GM12878 (cell line): ENCODE data around the gene SLC43A3. TPM values are rescaled to one million over a fixed set of nuclear protein-coding genes. Genes with fewer than 3 reads are reported as not detected.

Experiments used
- ATAC-seq: fragments of 200-7000 bp; cut with Tn5 transposase; 3 replicates; pipeline ENCODE4 v1.9.1; 2020; ENCODE audit warnings: mild to moderate bottlenecking, moderate library complexity
- BruUV-seq: library from RNA; stranded (reverse); fragments of 400-500 nt; replicated peaks from 2 replicates; lab custom pipeline; 2021; lab: Mats Ljungman, UMichigan
- CTCF ChIA-PET: fragments of 300-600 bp; sonication (Branson Sonifier 250); formaldehyde crosslinking; extraction: SDS; loops from one replicate; lab custom pipeline; 2021; ENCODE audit warnings: inconsistent platforms; lab: Yijun Ruan, JAX
- POLR2A ChIA-PET: fragments of 350-600 bp; formaldehyde crosslinking; extraction: SDS; loops from one replicate; lab custom pipeline; 2021; ENCODE audit warnings: inconsistent platforms; lab: Charles Lee
- RAD21 ChIA-PET: fragments of 300-600 bp; sonication (Branson Sonifier 250); formaldehyde crosslinking; loops from one replicate; lab custom pipeline; 2023; ENCODE audit warnings: antibody characterized with exemption; ENCODE audit not compliant: unreplicated experiment; lab: Charles Lee
- SMC1A ChIA-PET: fragments of 300-600 bp; sonication (Branson Sonifier 250); formaldehyde crosslinking; loops from one replicate; lab custom pipeline; 2023; ENCODE audit not compliant: unreplicated experiment, uncharacterized antibody; lab: Charles Lee
- DNase-seq: peaks from one replicate; pipeline ENCODE4 v3.0.0-alpha.2; 2011; ENCODE audit warnings: low read depth, low spot score
- FAIRE-seq: peaks from 3 replicates; lab custom pipeline; 2011; peaks lifted over from hg19 to GRCh38; lab: Jason Lieb, UNC
- H2AFZ ChIP-seq: 2 replicates; pipeline ENCODE4 v1.6.0; 2011; ENCODE audit warnings: low read depth, low read length, control low read depth; ENCODE audit not compliant: control insufficient read depth
- H3K27ac ChIP-seq: 2 replicates; pipeline ENCODE4 v1.5.1; 2011; ENCODE audit warnings: control low read depth; ENCODE audit not compliant: control insufficient read depth, insufficient read depth
- H3K27me3 ChIP-seq, 2 experiments: replicated peaks in 1 of 2; 2 replicates each; pipeline versions ENCODE4 v1.6.0 to v1.6.1; 2011; ENCODE audit warnings: low read length in 1 of 2; ENCODE audit not compliant: control insufficient read depth in 2 of 2, insufficient read depth in 2 of 2
- H3K36me3 ChIP-seq, 2 experiments: 2 replicates each; pipeline ENCODE4 v1.5.1; 2011; ENCODE audit warnings: low read length in 1 of 2; ENCODE audit not compliant: control insufficient read depth in 2 of 2, insufficient read depth in 2 of 2
- H3K4me1 ChIP-seq: 2 replicates; pipeline ENCODE4 v1.6.1; 2011; ENCODE audit warnings: mild to moderate bottlenecking, low read length, moderate library complexity, mixed read lengths; ENCODE audit not compliant: control insufficient read depth, insufficient read depth
- H3K4me2 ChIP-seq: 2 replicates; pipeline ENCODE4 v1.6.0; 2011; ENCODE audit warnings: control low read depth; ENCODE audit not compliant: control insufficient read depth, insufficient read depth
- H3K4me3 ChIP-seq: fragments of 200-600 bp; sonication (generic); 2 replicates; pipeline ENCODE4 v1.5.1; 2016
- H3K79me2 ChIP-seq: 2 replicates; pipeline ENCODE4 v1.6.0; 2011; ENCODE audit warnings: low read length; ENCODE audit not compliant: control insufficient read depth, insufficient read depth
- H3K9ac ChIP-seq: 2 replicates; pipeline ENCODE4 v1.8.0; 2011; ENCODE audit warnings: low read length, control low read depth, mixed read lengths; ENCODE audit not compliant: control insufficient read depth, insufficient read depth
- H3K9me3 ChIP-seq: replicated peaks from 3 replicates; pipeline ENCODE4 v1.5.1; 2011; ENCODE audit warnings: mild to moderate bottlenecking, low read length; ENCODE audit not compliant: control insufficient read depth, insufficient read depth
- H4K20me1 ChIP-seq: 2 replicates; pipeline ENCODE4 v1.6.0; 2011; ENCODE audit not compliant: control insufficient read depth, insufficient read depth
- CBFB ChIP-seq: IDR thresholded peaks from 2 replicates; pipeline ENCODE4 v1.6.1; 2016; ENCODE audit warnings: antibody characterized with exemption, low read depth
- MYB ChIP-seq: fragments of 150-350 bp; IDR thresholded peaks from 2 replicates; pipeline ENCODE4 v1.6.1; 2014; ENCODE audit warnings: mild to moderate bottlenecking, low read depth, low read length, borderline replicate concordance
- NR2F1 ChIP-seq: fragments of 450-650 bp; conservative IDR thresholded peaks from 2 replicates; pipeline ENCODE4 v1.6.1; 2017; ENCODE audit warnings: mild to moderate bottlenecking
- SIN3A ChIP-seq: IDR thresholded peaks from 2 replicates; pipeline ENCODE4 v1.6.1; 2012; ENCODE audit warnings: low read depth, low read length, improper control_type of control experiment
- ZZZ3 ChIP-seq: IDR thresholded peaks from 2 replicates; pipeline ENCODE4 v1.6.1; 2011; ENCODE audit warnings: low read depth; ENCODE audit not compliant: control insufficient read depth, insufficient read length
- WGBS: methylation state at CpG from one replicate; pipeline ENCODE4 v1.1.6; 2016; ENCODE audit warnings: low lambda C conversion rate; ENCODE audit not compliant: insufficient replicate concordance, insufficient coverage; ENCODE audit errors: missing lambda C conversion rate; 5-methylcytosine and 5-hydroxymethylcytosine counted together
- in situ Hi-C: fragments of 300-500 bp; cut with MboI; formaldehyde crosslinking; loops from 9 replicates; pipeline ENCODE4 v1.14.3; 2018; ENCODE audit warnings: mixed read lengths
- intact Hi-C: fragments of 100-400 bp; cut with micrococcal nuclease; formaldehyde crosslinking; loops from one replicate; pipeline ENCODE4 v1.14.2; 2022; ENCODE audit not compliant: unreplicated experiment
- polyA plus RNA-seq, 11 experiments: library from polyadenylated mRNA; depleted of rRNA in 4 of 11; unstranded in 6 of 11; stranded (reverse) in 5 of 11; fragments of >200 nt; fragmentation: Nextera tagmentation in 4 of 11; fragmentation: Illumina TruSeq in 1 of 11; extraction: Ambion mirVana in 4 of 11; extraction: Trizol in 1 of 11; gene quantifications; 1 replicate in 1 of 11; 2 replicates in 10 of 11; pipeline versions ENCODE4 v1.2.1 to v1.2.3, GENCODE V29; 2011 to 2016; ENCODE audit warnings: inconsistent platforms in 2 of 11, missing spikeins in 2 of 11, low read depth in 1 of 11
- total RNA-seq, 4 experiments: library from RNA; depleted of rRNA in 3 of 4; stranded (reverse); fragments of >200 nt in 3 of 4; fragmentation: Illumina TruSeq in 1 of 4; extraction: Trizol in 1 of 4; gene quantifications; 2 replicates each; pipeline versions ENCODE4 v1.2.1 to v1.2.3, GENCODE V29; 2013 to 2021
- TF ChIP-seq, protein P1 (sequence below): IDR thresholded peaks from 2 replicates; pipeline ENCODE4 v1.6.1; 2011; ENCODE audit warnings: low read depth, mild to moderate bottlenecking, low read length, moderate library complexity, borderline replicate concordance; ENCODE audit errors: extremely low read depth
- TF ChIP-seq, protein P2 (sequence below): fragments of 450-650 bp; IDR thresholded peaks from 2 replicates; pipeline ENCODE4 v1.6.1; 2017; ENCODE audit warnings: low read depth, mild to moderate bottlenecking, moderate library complexity

Gene SLC43A3
- total and polyA plus RNA-seq, 10 of the 15 experiments (the other 5 are each of a cell fraction or from before 2014, with no cell fraction given): 37.5 to 237 (median 132) TPM

DNA sequence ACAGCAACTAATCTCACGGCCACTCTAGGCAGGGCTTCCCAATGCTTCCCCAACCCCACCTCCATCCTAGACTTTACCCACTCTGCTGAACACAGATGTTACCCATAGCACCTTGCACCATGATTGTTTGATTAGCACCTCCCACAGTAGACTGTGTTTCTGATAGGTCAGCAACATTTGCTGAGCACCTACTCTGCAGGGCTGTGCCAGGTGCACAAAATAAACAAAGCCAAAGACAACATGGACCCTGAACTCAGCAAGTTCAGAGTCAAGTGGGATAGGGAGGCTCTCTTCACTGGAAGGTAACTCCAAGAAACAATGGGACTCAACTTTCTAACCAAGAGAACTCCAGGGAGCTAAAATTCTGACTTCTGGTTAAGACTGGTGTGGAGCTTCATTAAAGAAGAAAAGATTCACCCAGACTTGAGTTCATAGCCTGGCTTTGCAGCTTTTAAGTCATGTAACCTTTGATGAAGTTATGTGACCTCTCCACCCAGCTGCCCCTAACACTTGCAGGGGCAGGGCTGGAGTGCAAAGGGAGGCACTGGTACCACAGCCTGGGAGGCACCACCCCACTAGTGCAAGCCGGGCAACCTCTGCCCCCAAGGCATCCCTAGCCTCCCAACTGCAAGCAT, 26.7 kb upstream of the SLC43A3 start:
- BruUV-seq: no TSS peak
- Histone ChIP-seq H3K79me2 (no peaks in the 10 kb centered on the region), H3K9ac (no peak overlapping the region), H4K20me1 (0 out of 2 replicates have a peak, but pooled peaks cover 2% of the 10 kb centered on the region), H3K27ac (no peak overlapping the region), H3K9me3 (no peaks in the 10 kb centered on the region), H3K36me3 (no peaks in the 10 kb centered on the region), H3K27me3 (no peaks in the 10 kb centered on the region; a peak in 2 of 4 replicates), H2AFZ (no peak overlapping the region), H3K4me1 (peaks cover 7% of the 10 kb centered on the region), H3K4me3 (no peak overlapping the region), H3K4me2 (no peak overlapping the region)
- ATAC-seq (no peak), DNase-seq (no peak), FAIRE-seq (no peak)
- TF ChIP-seq SIN3A: no peak
- no peak for TF ChIP-seq ZZZ3
- TF ChIP-seq, protein P1, sequence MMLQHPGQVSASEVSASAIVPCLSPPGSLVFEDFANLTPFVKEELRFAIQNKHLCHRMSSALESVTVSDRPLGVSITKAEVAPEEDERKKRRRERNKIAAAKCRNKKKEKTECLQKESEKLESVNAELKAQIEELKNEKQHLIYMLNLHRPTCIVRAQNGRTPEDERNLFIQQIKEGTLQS: no peak
- TF ChIP-seq, protein P2, sequence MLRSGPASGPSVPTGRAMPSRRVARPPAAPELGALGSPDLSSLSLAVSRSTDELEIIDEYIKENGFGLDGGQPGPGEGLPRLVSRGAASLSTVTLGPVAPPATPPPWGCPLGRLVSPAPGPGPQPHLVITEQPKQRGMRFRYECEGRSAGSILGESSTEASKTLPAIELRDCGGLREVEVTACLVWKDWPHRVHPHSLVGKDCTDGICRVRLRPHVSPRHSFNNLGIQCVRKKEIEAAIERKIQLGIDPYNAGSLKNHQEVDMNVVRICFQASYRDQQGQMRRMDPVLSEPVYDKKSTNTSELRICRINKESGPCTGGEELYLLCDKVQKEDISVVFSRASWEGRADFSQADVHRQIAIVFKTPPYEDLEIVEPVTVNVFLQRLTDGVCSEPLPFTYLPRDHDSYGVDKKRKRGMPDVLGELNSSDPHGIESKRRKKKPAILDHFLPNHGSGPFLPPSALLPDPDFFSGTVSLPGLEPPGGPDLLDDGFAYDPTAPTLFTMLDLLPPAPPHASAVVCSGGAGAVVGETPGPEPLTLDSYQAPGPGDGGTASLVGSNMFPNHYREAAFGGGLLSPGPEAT: no peak
- no peak for TF ChIP-seq NR2F1
- TF ChIP-seq MYB: no peak
- TF ChIP-seq CBFB: no peak
- 77% methylated on average over 2 of the region's 2 CpGs for WGBS
- ChIA-PET SMC1A (interaction anchor here (1.2 kb wide), 1 partner anchor 187 kb away, joined by 3 read pairs; no protein-coding TSS in a partner anchor), POLR2A (interaction anchor here (0.6 kb wide), 1 partner anchor 104 kb away, joined by 4 read pairs; no protein-coding TSS in a partner anchor), RAD21 (interaction anchor here (1.0 to 1.1 kb wide), 2 partner anchors 40 to 105 kb away, joined by 3 read pairs; no protein-coding TSS in a partner anchor), CTCF (interaction anchor here (1.0 to 1.2 kb wide), 3 partner anchors 11 to 108 kb away, joined by 3 to 5 read pairs (median 3); no protein-coding TSS in a partner anchor)
- in situ Hi-C loops (no loop called here), intact Hi-C loops (no loop called here)
